DND-41 (cell line): ENCODE measurements around the gene KCNA1.

ENCODE experiments used
- CTCF ChIP-seq: IDR thresholded peaks from 2 replicates; pipeline ENCODE4 v1.5.1; 2012; ENCODE audit warnings: borderline replicate concordance, low read length, moderate library complexity, mild to moderate bottlenecking; ENCODE audit not compliant: poor library complexity, severe bottlenecking; ENCODE audit errors: extremely low read depth
- EZH2 ChIP-seq: IDR thresholded peaks from 3 replicates; pipeline ENCODE4 v1.6.1; 2012; ENCODE audit warnings: borderline replicate concordance, low read depth, mild to moderate bottlenecking, moderate library complexity, low read length, inconsistent platforms; ENCODE audit not compliant: severe bottlenecking

GRCh38 chr12:4900327-4900726 lies 9.4 kb upstream of the KCNA1 start:
- no peak for TF ChIP-seq CTCF
- no peak for TF ChIP-seq EZH2
